Cardiac muscle cell (in vitro differentiated cells and primary cell): Measurements from ENCODE around the gene TDRD6. TPM values are rescaled to one million over a fixed set of nuclear protein-coding genes. Genes with fewer than 3 reads are reported as not detected.
"Not testable (repeated sequence)": the region's sequence is repeated elsewhere in the genome, so short reads cannot be mapped to it uniquely, and the experiment has no call there.

Source experiments
- DNase-seq, 2 donors: peaks; one replicate each; pipeline versions ENCODE4 v3.0.0 to v3.0.0-alpha.2; 2010 to 2017; ENCODE audit warnings: low read depth in 1 of 2, low spot score in 1 of 2
- H3K27ac ChIP-seq: fragments of 200-600 bp; sonication (generic); 2 replicates; pipeline ENCODE4 v1.5.1; 2016
- H3K27me3 ChIP-seq: fragments of 200-600 bp; sonication (generic); 2 replicates; pipeline ENCODE4 v1.6.0; 2016; ENCODE audit warnings: control low read depth
- H3K36me3 ChIP-seq: fragments of 200-600 bp; sonication (generic); 2 replicates; pipeline ENCODE4 v1.5.1; 2016; ENCODE audit warnings: control low read depth
- H3K4me1 ChIP-seq: fragments of 200-600 bp; sonication (generic); 2 replicates; pipeline ENCODE4 v1.8.1; 2017; ENCODE audit warnings: low read depth, mild to moderate bottlenecking, mixed run types
- H3K4me3 ChIP-seq: fragments of 200-600 bp; sonication (generic); 2 replicates; pipeline ENCODE4 v1.5.1; 2016; ENCODE audit warnings: mild to moderate bottlenecking
- H3K9me3 ChIP-seq: fragments of 200-600 bp; sonication (generic); 2 replicates; pipeline ENCODE4 v1.5.1; 2017; ENCODE audit warnings: low read depth, mild to moderate bottlenecking, control low read depth
- CTCF ChIP-seq: IDR thresholded peaks from 2 replicates; pipeline ENCODE4 v1.5.1; 2012; ENCODE audit warnings: low read depth, mild to moderate bottlenecking, low read length
- polyA plus RNA-seq: library from polyadenylated mRNA; unstranded; fragments of >200 nt; fragmentation: Nextera tagmentation; extraction: Ambion mirVana; gene quantifications from 2 replicates; pipeline ENCODE4 v1.2.1, GENCODE V29; 2016
- total RNA-seq: library from RNA; depleted of rRNA; stranded (reverse); fragments of >200 nt; gene quantifications from 2 replicates; pipeline ENCODE4 v1.2.3, GENCODE V29; 2016

The TDRD6 gene
- total and polyA plus RNA-seq, 2 experiments from 2014 or later: 0.12 to 0.57 TPM

GRCh38 chr6:46645265-46645664 is 42.4 kb upstream of the TDRD6 start:
- no peaks in the 10 kb centered on the region for H3K36me3 ChIP-seq
- no peak overlapping the region for H3K27ac ChIP-seq
- no peak for TF ChIP-seq CTCF
- no peak overlapping the region for H3K4me3 ChIP-seq
- H3K9me3 ChIP-seq: no peaks in the 10 kb centered on the region
- no peak for DNase-seq
- no peaks in the 10 kb centered on the region for H3K27me3 ChIP-seq
- no peaks in the 10 kb centered on the region for H3K4me1 ChIP-seq

DNA sequence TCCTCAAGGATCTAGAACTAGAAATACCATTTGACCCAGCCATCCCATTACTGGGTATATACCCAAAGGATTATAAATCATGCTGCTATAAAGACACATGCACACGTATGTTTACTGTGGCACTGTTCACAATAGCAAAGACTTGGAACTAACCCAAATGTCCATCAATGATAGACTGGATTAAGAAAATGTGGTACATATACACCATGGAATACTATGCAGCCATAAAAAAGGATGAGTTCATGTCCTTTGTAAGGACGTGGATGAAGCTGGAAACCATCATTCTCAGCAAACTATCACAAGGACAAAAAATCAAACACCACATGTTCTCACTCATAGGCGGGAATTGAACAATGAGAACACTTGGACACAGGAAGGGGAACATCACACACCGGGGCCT is 39.6 kb upstream of the TDRD6 start:
- DNase-seq, H3K4me3 ChIP-seq, H3K4me1 ChIP-seq, H3K36me3 ChIP-seq, H3K27me3 ChIP-seq, H3K27ac ChIP-seq, H3K9me3 ChIP-seq: not testable (repeated sequence)

GRCh38 chr6:46648869-46649492 is 38.7 kb upstream of the TDRD6 start:
- Histone ChIP-seq H3K27me3 (no peaks in the 10 kb centered on the region), H3K9me3 (no peaks in the 10 kb centered on the region), H3K4me3 (no peak overlapping the region), H3K27ac (no peak overlapping the region), H3K4me1 (peaks cover 10% of the 10 kb centered on the region), H3K36me3 (no peaks in the 10 kb centered on the region)
- TF ChIP-seq CTCF: no peak
- no peak for DNase-seq

GRCh38 chr6:46651006-46651405 is 36.7 kb upstream of the TDRD6 start:
- peak overlapping the region; percentile 62 for H3K4me3 ChIP-seq
- no peak for TF ChIP-seq CTCF
- H3K36me3 ChIP-seq: no peaks in the 10 kb centered on the region
- no peak overlapping the region for H3K27ac ChIP-seq
- no peaks in the 10 kb centered on the region for H3K9me3 ChIP-seq
- no peak for DNase-seq
- H3K27me3 ChIP-seq: peaks cover 8% of the 10 kb centered on the region
- peaks cover 10% of the 10 kb centered on the region for H3K4me1 ChIP-seq

DNA sequence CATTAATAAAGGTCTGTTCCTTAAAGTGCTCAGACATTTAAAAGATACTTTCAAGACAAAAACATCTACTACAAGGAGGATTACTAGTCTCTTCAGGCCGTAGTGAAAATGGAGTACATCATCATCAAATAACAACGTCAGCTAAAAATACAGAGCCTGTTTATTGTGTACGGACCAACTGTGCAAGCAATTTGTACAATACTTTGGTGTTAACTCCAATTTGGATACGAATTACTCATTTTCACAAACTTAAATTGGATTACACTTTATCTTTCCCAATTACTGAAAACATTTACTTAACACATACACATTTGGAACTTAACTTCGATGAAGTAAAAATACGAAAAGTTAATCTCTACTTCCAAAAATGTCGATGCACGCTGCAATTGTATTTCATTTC is 35.9 kb upstream of the TDRD6 start:
- TF ChIP-seq CTCF: no peak
- no peak for DNase-seq
- peak overlapping the region; percentile 62 for H3K4me3 ChIP-seq
- peaks cover 10% of the 10 kb centered on the region for H3K4me1 ChIP-seq
- H3K27me3 ChIP-seq: peaks cover 8% of the 10 kb centered on the region
- H3K36me3 ChIP-seq: no peaks in the 10 kb centered on the region
- no peaks in the 10 kb centered on the region for H3K9me3 ChIP-seq
- no peak overlapping the region for H3K27ac ChIP-seq

DNA sequence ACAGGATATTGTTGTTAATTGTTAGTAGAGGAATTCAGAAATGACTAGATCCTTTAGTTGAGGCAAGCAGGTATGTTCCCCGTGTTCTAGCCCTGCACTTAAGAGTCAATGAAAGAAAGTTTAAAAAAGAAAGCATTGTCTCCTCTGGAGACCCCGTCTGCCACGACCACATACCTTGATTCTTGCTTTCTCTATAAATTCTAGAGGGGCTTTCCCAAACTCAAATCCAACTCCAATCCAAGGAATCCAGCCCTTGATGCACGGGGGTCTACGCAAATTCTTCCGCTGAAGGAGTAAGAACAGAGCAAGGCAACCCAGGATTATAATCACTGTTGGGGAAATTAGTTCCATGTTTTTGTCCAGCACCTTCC is 35.5 kb upstream of the TDRD6 start:
- Histone ChIP-seq H3K27ac (peak overlapping the region; percentile 36), H3K9me3 (no peaks in the 10 kb centered on the region), H3K4me1 (peaks cover 10% of the 10 kb centered on the region), H3K36me3 (no peaks in the 10 kb centered on the region), H3K27me3 (peaks cover 8% of the 10 kb centered on the region), H3K4me3 (peak overlapping the region; percentile 62)
- no peak for TF ChIP-seq CTCF
- DNase-seq: no peak
